BLaER1 treated with 17β-estradiol and CSF1 and Interleukin-3, amounts not matched to agents 10 nM and 100 nM (cell line): Measurements from ENCODE around the gene MBNL2.

Experiments
- H3K27ac ChIP-seq, 11 experiments: shearing (Covaris generic); formaldehyde crosslinking; 2 replicates each; pipeline ENCODE4 v1.8.1; 2022
- H3K27me3 ChIP-seq, 11 experiments: shearing (Covaris generic); formaldehyde crosslinking; 2 replicates each; pipeline ENCODE4 v1.8.1; 2022
- H3K36me3 ChIP-seq, 11 experiments: shearing (Covaris generic); formaldehyde crosslinking; 2 replicates each; pipeline ENCODE4 v1.8.1; 2022
- H3K4me1 ChIP-seq, 10 experiments: shearing (Covaris generic); formaldehyde crosslinking; 2 replicates each; pipeline ENCODE4 v1.8.1; 2022
- H3K4me2 ChIP-seq, 11 experiments: shearing (Covaris generic); formaldehyde crosslinking; 2 replicates each; pipeline ENCODE4 v1.8.1; 2022
- H3K4me3 ChIP-seq, 10 experiments: shearing (Covaris generic); formaldehyde crosslinking; 2 replicates each; pipeline ENCODE4 v1.8.1; 2022
- H3K9ac ChIP-seq, 11 experiments: shearing (Covaris generic); formaldehyde crosslinking; 2 replicates each; pipeline ENCODE4 v1.8.1; 2022
- H3K9me3 ChIP-seq, 11 experiments: shearing (Covaris generic); formaldehyde crosslinking; replicated peaks in 1 of 11; 2 replicates each; pipeline ENCODE4 v1.8.1; 2022
- H4K20me1 ChIP-seq, 11 experiments: shearing (Covaris generic); formaldehyde crosslinking; 2 replicates each; pipeline ENCODE4 v1.8.1; 2022
- Cebpa-rat ChIP-seq, 11 experiments: shearing (Covaris generic); IDR thresholded peaks; 2 replicates each; pipeline ENCODE4 v1.8.1; 2022

MBNL2 gene

GRCh38 chr13:97231829-97232196 is 9.7 kb downstream of the MBNL2 start:
- Histone ChIP-seq H3K4me1 (peaks cover 5 to 15% (median 12%) of the 10 kb centered on the region in 10 experiments), H3K4me2 (no peak overlapping the region)

GRCh38 chr13:97233499-97233898 is 11.4 kb downstream of the MBNL2 start:
- H3K36me3 ChIP-seq, result peaks cover 15 to 53% (median 33%) of the 10 kb centered on the region in 11 experiments; a peak in 19 of 22 replicates
- H3K4me1 ChIP-seq, result peaks cover 0 to 6% (median 0%) of the 10 kb centered on the region in 10 experiments; a peak in 2 of 20 replicates
- H3K4me2 ChIP-seq, result peak overlapping the region in 2 of 11 experiments; percentile 10 to 28; a peak in 1 of 22 replicates

More at GRCh38 chr13:97231829-97232196, 9.7 kb downstream of the MBNL2 start:
- H3K36me3 ChIP-seq, result peaks cover 10 to 41% (median 33%) of the 10 kb centered on the region in 11 experiments; a peak in 19 of 22 replicates
- TF ChIP-seq Cebpa-rat (IDR thresholded peaks at IDR 0.05), result no peak
- H3K27me3 ChIP-seq, result no peaks in the 10 kb centered on the region
- H3K9me3 ChIP-seq, result peaks cover 0 to 28% (median 12%) of the 10 kb centered on the region in 11 experiments; a peak in 11 of 22 replicates
- no peak overlapping the region for H3K9ac ChIP-seq
- H4K20me1 ChIP-seq, result peaks cover 0 to 97% (median 12%) of the 10 kb centered on the region in 11 experiments; a peak in 13 of 22 replicates
- H3K27ac ChIP-seq, result no peak overlapping the region
- no peak overlapping the region for H3K4me3 ChIP-seq

GRCh38 chr13:97234236-97234635 is 12.1 kb downstream of the MBNL2 start:
- no peak overlapping the region for H3K27ac ChIP-seq
- no peak for TF ChIP-seq Cebpa-rat (IDR thresholded peaks at IDR 0.05)
- peaks cover 0 to 97% (median 17%) of the 10 kb centered on the region in 11 experiments; a peak in 11 of 22 replicates for H4K20me1 ChIP-seq
- no peak overlapping the region for H3K4me2 ChIP-seq
- peaks cover 0 to 28% (median 12%) of the 10 kb centered on the region in 11 experiments; a peak in 11 of 22 replicates for H3K9me3 ChIP-seq
- no peak overlapping the region for H3K4me3 ChIP-seq
- H3K9ac ChIP-seq, result no peak overlapping the region
- H3K36me3 ChIP-seq, result peaks cover 16 to 59% (median 33%) of the 10 kb centered on the region in 11 experiments; a peak in 19 of 22 replicates
- H3K27me3 ChIP-seq, result no peaks in the 10 kb centered on the region
- peaks cover 0 to 6% (median 0%) of the 10 kb centered on the region in 10 experiments; a peak in 2 of 20 replicates for H3K4me1 ChIP-seq

More at GRCh38 chr13:97233499-97233898, 11.4 kb downstream of the MBNL2 start:
- no peaks in the 10 kb centered on the region for H3K27me3 ChIP-seq
- no peak for TF ChIP-seq Cebpa-rat (IDR thresholded peaks at IDR 0.05)
- H3K4me3 ChIP-seq, result no peak overlapping the region
- peaks cover 0 to 28% (median 12%) of the 10 kb centered on the region in 11 experiments; a peak in 12 of 22 replicates for H3K9me3 ChIP-seq
- H4K20me1 ChIP-seq, result peaks cover 0 to 97% (median 15%) of the 10 kb centered on the region in 11 experiments; a peak in 11 of 22 replicates
- no peak overlapping the region for H3K27ac ChIP-seq
- no peak overlapping the region for H3K9ac ChIP-seq

- Histone ChIP-seq H4K20me1 (peaks cover 0 to 97% (median 17%) of the 10 kb centered on the region in 11 experiments; a peak in 11 of 22 replicates), H3K4me3 (no peak overlapping the region), H3K9ac (no peak overlapping the region), H3K27ac (no peak overlapping the region), H3K4me2 (no peak overlapping the region), H3K36me3 (peaks cover 16 to 59% (median 33%) of the 10 kb centered on the region in 11 experiments; a peak in 19 of 22 replicates), H3K9me3 (peaks cover 0 to 28% (median 12%) of the 10 kb centered on the region in 11 experiments; a peak in 11 of 22 replicates), H3K27me3 (no peaks in the 10 kb centered on the region), H3K4me1 (peaks cover 0 to 6% (median 0%) of the 10 kb centered on the region in 10 experiments; a peak in 2 of 20 replicates)
- TF ChIP-seq Cebpa-rat (IDR thresholded peaks at IDR 0.05), result no peak
These were observed 12.6 kb downstream of the MBNL2 start for GRCh38 chr13:97234742-97235141.

GRCh38 chr13:97235549-97236231 is 13.6 kb downstream of the MBNL2 start:
- peaks cover 0 to 97% (median 15%) of the 10 kb centered on the region in 11 experiments; a peak in 10 of 22 replicates for H4K20me1 ChIP-seq
- peaks cover 16 to 56% (median 33%) of the 10 kb centered on the region in 11 experiments; a peak in 19 of 22 replicates for H3K36me3 ChIP-seq
- peaks cover 0 to 10% (median 3%) of the 10 kb centered on the region in 10 experiments; a peak in 10 of 20 replicates for H3K4me1 ChIP-seq
- no peaks in the 10 kb centered on the region for H3K27me3 ChIP-seq
- H3K9me3 ChIP-seq, result peaks cover 0 to 24% (median 12%) of the 10 kb centered on the region in 11 experiments; a peak in 11 of 22 replicates
- TF ChIP-seq Cebpa-rat (IDR thresholded peaks at IDR 0.05), result no peak
- H3K4me3 ChIP-seq, result no peak overlapping the region
- no peak overlapping the region for H3K4me2 ChIP-seq
- H3K9ac ChIP-seq, result no peak overlapping the region
- H3K27ac ChIP-seq, result no peak overlapping the region

- H3K27ac ChIP-seq, result no peak overlapping the region
- H3K27me3 ChIP-seq, result no peaks in the 10 kb centered on the region
- H3K36me3 ChIP-seq, result peaks cover 16 to 51% (median 24%) of the 10 kb centered on the region in 11 experiments; a peak in 19 of 22 replicates
- no peak overlapping the region for H3K4me3 ChIP-seq
- H3K9ac ChIP-seq, result no peak overlapping the region
- peaks cover 0 to 23% (median 16%) of the 10 kb centered on the region in 10 experiments; a peak in 17 of 20 replicates for H3K4me1 ChIP-seq
- H3K9me3 ChIP-seq, result peaks cover 0 to 24% (median 12%) of the 10 kb centered on the region in 11 experiments; a peak in 11 of 22 replicates
- H3K4me2 ChIP-seq, result no peak overlapping the region
- no peak for TF ChIP-seq Cebpa-rat (IDR thresholded peaks at IDR 0.05)
- H4K20me1 ChIP-seq, result peaks cover 0 to 97% (median 14%) of the 10 kb centered on the region in 11 experiments; a peak in 12 of 22 replicates
These were observed 15.3 kb downstream of the MBNL2 start for GRCh38 chr13:97237388-97237787.

GRCh38 chr13:97238432-97238831 is 16.3 kb downstream of the MBNL2 start:
- Histone ChIP-seq H3K4me3 (no peak overlapping the region), H3K9me3 (peaks cover 0 to 23% (median 12%) of the 10 kb centered on the region in 11 experiments; a peak in 11 of 22 replicates), H4K20me1 (peaks cover 0 to 100% (median 24%) of the 10 kb centered on the region in 11 experiments; a peak in 14 of 22 replicates), H3K36me3 (peaks cover 16 to 48% (median 24%) of the 10 kb centered on the region in 11 experiments; a peak in 19 of 22 replicates), H3K4me2 (no peak overlapping the region), H3K27ac (no peak overlapping the region), H3K9ac (no peak overlapping the region), H3K27me3 (no peaks in the 10 kb centered on the region), H3K4me1 (peaks cover 0 to 21% (median 16%) of the 10 kb centered on the region in 10 experiments; a peak in 17 of 20 replicates)
- no peak for TF ChIP-seq Cebpa-rat (IDR thresholded peaks at IDR 0.05)

- Histone ChIP-seq H3K27me3 (no peaks in the 10 kb centered on the region), H3K27ac (no peak overlapping the region), H3K9ac (no peak overlapping the region), H3K4me3 (no peak overlapping the region), H3K9me3 (peaks cover 0 to 19% (median 11%) of the 10 kb centered on the region in 11 experiments; a peak in 10 of 22 replicates), H4K20me1 (peaks cover 0 to 100% (median 24%) of the 10 kb centered on the region in 11 experiments; a peak in 14 of 22 replicates), H3K36me3 (peaks cover 12 to 44% (median 19%) of the 10 kb centered on the region in 11 experiments; a peak in 19 of 22 replicates), H3K4me1 (peaks cover 0 to 19% (median 16%) of the 10 kb centered on the region in 10 experiments; a peak in 17 of 20 replicates), H3K4me2 (no peak overlapping the region)
- no peak for TF ChIP-seq Cebpa-rat (IDR thresholded peaks at IDR 0.05)
These were observed 16.8 kb downstream of the MBNL2 start for GRCh38 chr13:97238883-97239282.
